H1 (cell line): Measurements from ENCODE around the gene PCTP. TPM values are rescaled to one million over a fixed set of nuclear protein-coding genes. Genes with fewer than 3 reads are reported as not detected.

ENCODE experiments used
- CTCF ChIA-PET: fragments of 300-600 bp; sonication (Branson Sonifier 250); formaldehyde crosslinking; loops from one replicate; lab custom pipeline; 2021; ENCODE audit not compliant: partially characterized antibody; lab: Charles Lee
- POLR2A ChIA-PET: fragments of 300-600 bp; sonication (Branson Sonifier 250); formaldehyde crosslinking; loops from one replicate; lab custom pipeline; 2021; ENCODE audit warnings: inconsistent platforms; ENCODE audit not compliant: partially characterized antibody; lab: Charles Lee
- DNase-seq, 2 experiments: peaks; one replicate each; pipeline versions ENCODE4 v3.0.0 to v3.0.0-alpha.2; 2010 to 2022; ENCODE audit warnings: low spot score in 2 of 2, low read depth in 1 of 2, mixed read lengths in 1 of 2
- FAIRE-seq: peaks from 2 replicates; lab custom pipeline; 2011; peaks lifted over from hg19 to GRCh38; lab: Jason Lieb, UNC
- H2AFZ ChIP-seq: 2 replicates; pipeline ENCODE4 v1.8.1; 2012; ENCODE audit warnings: low read length, inconsistent platforms
- H2AK5ac ChIP-seq: 2 replicates; pipeline ENCODE4 v1.6.1; 2013; ENCODE audit warnings: low read depth, low read length
- H2BK120ac ChIP-seq: replicated peaks from 2 replicates; pipeline ENCODE3; 2013; ENCODE audit warnings: low read depth, low read length, inconsistent platforms
- H2BK12ac ChIP-seq: 2 replicates; pipeline ENCODE4 v1.6.1; 2013; ENCODE audit warnings: low read depth, low read length
- H2BK15ac ChIP-seq: 2 replicates; pipeline ENCODE4 v1.6.1; 2013; ENCODE audit warnings: low read length
- H2BK20ac ChIP-seq: 2 replicates; pipeline ENCODE4 v1.6.1; 2013; ENCODE audit warnings: low read length
- H2BK5ac ChIP-seq: 2 replicates; pipeline ENCODE4 v1.6.1; 2013; ENCODE audit warnings: low read depth, low read length
- H3K14ac ChIP-seq: 2 replicates; pipeline ENCODE4 v1.6.1; 2013; ENCODE audit warnings: inconsistent platforms; ENCODE audit not compliant: insufficient read length
- H3K18ac ChIP-seq: 2 replicates; pipeline ENCODE4 v1.6.1; 2013; ENCODE audit warnings: low read length; ENCODE audit errors: extremely low read depth
- H3K23ac ChIP-seq: 2 replicates; pipeline ENCODE4 v1.6.1; 2013; ENCODE audit warnings: inconsistent platforms; ENCODE audit not compliant: insufficient read length
- H3K23me2 ChIP-seq: 2 replicates; pipeline ENCODE4 v1.6.1; 2013; ENCODE audit warnings: low read depth, low read length
- H3K27ac ChIP-seq: 2 replicates; pipeline ENCODE4 v1.6.1; 2011; ENCODE audit warnings: low read depth, low read length, inconsistent platforms
- H3K27me3 ChIP-seq, 4 experiments: replicated peaks in 1 of 4; 1 replicate in 1 of 4; 2 replicates in 3 of 4; pipeline versions ENCODE4 v1.6.1 to v1.8.1; 2011 to 2013; ENCODE audit warnings: low read length in 3 of 4, mild to moderate bottlenecking in 3 of 4, inconsistent platforms in 2 of 4, mixed read lengths in 2 of 4, moderate library complexity in 1 of 4; ENCODE audit not compliant: control insufficient read depth in 3 of 4, insufficient read depth in 3 of 4; ENCODE audit errors: extremely low read depth in 1 of 4
- H3K36me3 ChIP-seq, 4 experiments: 2 replicates each; pipeline versions ENCODE4 v1.6.1 to v1.8.1; 2011 to 2013; ENCODE audit warnings: mild to moderate bottlenecking in 4 of 4, low read length in 3 of 4, moderate library complexity in 2 of 4, control low read depth in 1 of 4, inconsistent platforms in 1 of 4; ENCODE audit not compliant: insufficient read depth in 4 of 4, control insufficient read depth in 2 of 4
- H3K4ac ChIP-seq: replicated peaks from 2 replicates; pipeline ENCODE3; 2013; ENCODE audit warnings: low read length, low read depth, mixed read lengths, inconsistent platforms; ENCODE audit not compliant: insufficient read length
- H3K4me1 ChIP-seq, 4 experiments: replicated peaks in 1 of 4; 1 replicate in 1 of 4; 2 replicates in 3 of 4; pipeline versions ENCODE4 v1.6.1 to v1.8.1; 2011 to 2013; ENCODE audit warnings: low read length in 3 of 4, inconsistent platforms in 2 of 4, mixed read lengths in 1 of 4; ENCODE audit not compliant: insufficient read depth in 4 of 4, control insufficient read depth in 3 of 4
- H3K4me2 ChIP-seq, 2 experiments: 2 replicates each; pipeline versions ENCODE4 v1.6.1 to v1.8.1; 2011 to 2013; ENCODE audit warnings: low read depth in 2 of 2, low read length in 2 of 2, control low read depth in 1 of 2, inconsistent platforms in 1 of 2, mild to moderate bottlenecking in 1 of 2; ENCODE audit not compliant: insufficient read depth in 1 of 2
- H3K4me3 ChIP-seq, 4 experiments: fragments of 200-600, 300-600 bp in 1 of 4; sonication (generic), shearing (Covaris generic), sonication (Bioruptor Twin) in 1 of 4; 2 replicates each; pipeline versions ENCODE4 v1.5.1 to v1.8.1; 2011 to 2016; ENCODE audit warnings: low read length in 4 of 4, low read depth in 3 of 4, control low read depth in 2 of 4, inconsistent platforms in 2 of 4, mild to moderate bottlenecking in 2 of 4, mixed read lengths in 1 of 4, moderate library complexity in 1 of 4; ENCODE audit not compliant: insufficient read depth in 2 of 4; ENCODE audit errors: extremely low read depth in 1 of 4
- H3K56ac ChIP-seq: replicated peaks from 2 replicates; pipeline ENCODE3; 2013; ENCODE audit warnings: low read depth, mild to moderate bottlenecking, mixed read lengths, low read length, inconsistent platforms; ENCODE audit not compliant: insufficient read length
- H3K79me1 ChIP-seq: 2 replicates; pipeline ENCODE4 v1.6.1; 2013; ENCODE audit warnings: low read depth, low read length, control low read depth
- H3K79me2 ChIP-seq, 2 experiments: 2 replicates each; pipeline versions ENCODE4 v1.6.1 to v1.8.1; 2012 to 2013; ENCODE audit warnings: low read length in 2 of 2, mild to moderate bottlenecking in 2 of 2, inconsistent platforms in 1 of 2; ENCODE audit not compliant: insufficient read depth in 2 of 2, control insufficient read depth in 1 of 2
- H3K9ac ChIP-seq, 4 experiments: replicated peaks in 1 of 4; 1 replicate in 1 of 4; 2 replicates in 3 of 4; pipeline versions ENCODE4 v1.6.1 to v1.8.1; 2011 to 2013; ENCODE audit warnings: low read depth in 3 of 4, low read length in 3 of 4, control low read depth in 2 of 4, mild to moderate bottlenecking in 2 of 4, moderate library complexity in 2 of 4, inconsistent platforms in 1 of 4; ENCODE audit errors: extremely low read depth in 1 of 4
- H3K9me3 ChIP-seq, 2 experiments: 2 replicates each; pipeline versions ENCODE4 v1.6.1 to v1.8.1; 2012 to 2013; ENCODE audit warnings: mild to moderate bottlenecking in 2 of 2, moderate library complexity in 2 of 2, control low read depth in 1 of 2, inconsistent platforms in 1 of 2, low read depth in 1 of 2, low read length in 1 of 2, mixed read lengths in 1 of 2; ENCODE audit not compliant: insufficient read depth in 2 of 2
- H4K20me1 ChIP-seq, 2 experiments: replicated peaks in 1 of 2; 2 replicates each; pipeline versions ENCODE3 to v1.8.1; 2011 to 2013; ENCODE audit warnings: inconsistent platforms in 2 of 2, low read length in 2 of 2, mild to moderate bottlenecking in 1 of 2; ENCODE audit not compliant: insufficient read depth in 2 of 2, control insufficient read depth in 1 of 2
- H4K5ac ChIP-seq: 2 replicates; pipeline ENCODE4 v1.6.1; 2013; ENCODE audit warnings: low read length, low read depth, mixed read lengths, inconsistent platforms; ENCODE audit not compliant: insufficient read length
- H4K8ac ChIP-seq: 2 replicates; pipeline ENCODE4 v1.8.0; 2013; ENCODE audit warnings: mild to moderate bottlenecking, moderate library complexity, low read length, inconsistent platforms; ENCODE audit not compliant: insufficient read depth; ENCODE audit errors: extremely low read depth
- H4K91ac ChIP-seq: replicated peaks from 2 replicates; pipeline ENCODE3; 2013; ENCODE audit warnings: low read length, mixed read lengths, inconsistent platforms; ENCODE audit not compliant: insufficient read length
- BACH1 ChIP-seq: IDR thresholded peaks from 2 replicates; pipeline ENCODE4 v1.6.1; 2012; ENCODE audit warnings: low read length, improper control_type of control experiment
- CTBP2 ChIP-seq: IDR thresholded peaks from 2 replicates; pipeline ENCODE4 v1.7.0; 2011; ENCODE audit warnings: borderline replicate concordance, mild to moderate bottlenecking, moderate library complexity, mixed read lengths, low read length; ENCODE audit not compliant: insufficient read depth, insufficient read length
- HDAC2 ChIP-seq, 2 experiments: fragments of 300-600 bp in 1 of 2; sonication (generic) in 1 of 2; IDR thresholded peaks; 2 replicates each; pipeline ENCODE4 v1.6.1; 2011 to 2012; ENCODE audit warnings: low read depth in 2 of 2, low read length in 2 of 2, mild to moderate bottlenecking in 2 of 2, moderate library complexity in 2 of 2, borderline replicate concordance in 1 of 2, inconsistent platforms in 1 of 2
- HDAC6 ChIP-seq: IDR thresholded peaks from one replicate; pipeline ENCODE4 v1.7.1; 2012; ENCODE audit warnings: low read depth, mild to moderate bottlenecking, inconsistent platforms, low read length, moderate library complexity
- JUN ChIP-seq: IDR thresholded peaks from 2 replicates; pipeline ENCODE4 v1.6.1; 2011; ENCODE audit warnings: low read depth, mild to moderate bottlenecking, improper control_type of control experiment, low read length
- KDM4A ChIP-seq: IDR thresholded peaks from one replicate; pipeline ENCODE4 v1.7.1; 2012; ENCODE audit warnings: low read depth, mild to moderate bottlenecking, moderate library complexity, low read length, inconsistent platforms; ENCODE audit not compliant: severe bottlenecking
- POLR2A ChIP-seq, 2 experiments: IDR thresholded peaks; 1 replicate in 1 of 2; 2 replicates in 1 of 2; pipeline ENCODE4 v1.6.1; 2011; ENCODE audit warnings: low read depth in 2 of 2, low read length in 2 of 2, mild to moderate bottlenecking in 2 of 2; ENCODE audit errors: control extremely low read depth in 1 of 2
- SIN3A ChIP-seq, 2 experiments: IDR thresholded peaks in 1 of 2; conservative IDR thresholded peaks in 1 of 2; 2 replicates each; pipeline ENCODE4 v1.6.1; 2011 to 2012; ENCODE audit warnings: low read length in 2 of 2, improper control_type of control experiment in 1 of 2, low read depth in 1 of 2, mild to moderate bottlenecking in 1 of 2
- WGBS, 2 experiments: shearing (Covaris generic) in 1 of 2; methylation state at CpG; one replicate each; pipeline versions ENCODE4 v1.1.6 to v1.1.7; 2013 to 2015; ENCODE audit warnings: low lambda C conversion rate in 2 of 2, mixed read lengths in 2 of 2, inconsistent platforms in 1 of 2, low coverage in 1 of 2, missing lambda C conversion rate in 1 of 2; ENCODE audit not compliant: insufficient replicate concordance in 2 of 2, insufficient coverage in 1 of 2, insufficient read length in 1 of 2; ENCODE audit errors: extremely low coverage in 1 of 2, missing lambda C conversion rate in 1 of 2; 5-methylcytosine and 5-hydroxymethylcytosine counted together
- polyA plus RNA-seq, 7 experiments: library from polyadenylated mRNA; depleted of rRNA in 3 of 7; stranded (reverse) in 5 of 7; unstranded in 2 of 7; fragments of >200 nt in 5 of 7; fragments of 200-250 nt in 2 of 7; gene quantifications; 1 replicate in 5 of 7; 2 replicates in 1 of 7; 4 replicates in 1 of 7; pipeline versions ENCODE4 v1.2.1 to v1.2.3, GENCODE V29; 2011 to 2013; ENCODE audit warnings: missing spikeins in 2 of 7, mixed read lengths in 2 of 7
- total RNA-seq: library from RNA; stranded (reverse); fragmentation: NEBNext Ultra II Directional; extraction: Animal tissue kit (Norgen Biotek cat#: 25700); gene quantifications from 2 replicates; pipeline ENCODE4 v1.2.1, GENCODE V29; 2021
- TF ChIP-seq, protein P1 (sequence below): IDR thresholded peaks from 2 replicates; pipeline ENCODE4 v1.6.1; 2012; ENCODE audit warnings: inconsistent platforms
- TF ChIP-seq, protein P2 (sequence below): IDR thresholded peaks from 2 replicates; pipeline ENCODE4 v1.6.1; 2011; ENCODE audit warnings: low read depth, mild to moderate bottlenecking, low read length; ENCODE audit not compliant: insufficient read depth

The PCTP gene
- total and polyA plus RNA-seq, 2 of the 8 experiments (the other 6 are each of a cell fraction or from before 2014, with no cell fraction given) = 14.1 to 14.6 TPM

DNA sequence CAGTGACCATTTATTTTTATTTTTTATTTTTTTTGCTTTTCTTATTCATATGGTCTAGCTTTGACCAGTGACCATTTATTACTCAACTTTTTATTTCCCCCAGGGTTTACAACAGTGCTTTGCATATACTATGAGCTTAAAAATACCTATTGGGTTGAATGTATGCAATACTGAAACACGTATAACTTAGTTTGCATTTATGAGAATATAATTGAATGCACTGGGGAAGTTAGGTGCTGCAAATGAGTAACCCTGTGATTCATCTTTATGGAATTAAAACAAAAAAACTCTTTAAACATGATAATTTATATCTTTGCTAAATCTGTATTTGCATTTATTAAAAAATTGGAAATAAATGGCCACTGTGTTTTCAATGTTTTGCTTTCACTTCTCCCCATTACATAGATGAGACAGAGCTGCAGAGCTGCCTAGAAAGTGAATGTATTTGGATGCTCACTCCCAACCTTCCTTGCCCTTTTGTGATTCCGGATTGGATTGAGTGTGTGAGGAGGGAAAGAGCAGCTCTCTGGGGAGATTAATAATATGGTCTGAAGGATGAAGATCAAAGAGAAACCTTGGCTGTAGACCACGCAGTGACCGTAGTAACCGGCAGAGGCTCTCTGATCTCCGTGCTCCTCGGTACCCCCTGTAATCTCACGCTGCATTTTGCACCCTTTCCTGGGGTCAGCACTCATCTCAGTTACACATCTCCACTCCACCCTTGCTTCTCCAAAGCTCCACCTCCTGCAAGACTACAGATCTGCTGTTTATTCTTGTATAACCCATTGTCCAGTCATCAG is 42.5 kb upstream of the PCTP start:
- H2BK12ac ChIP-seq = no peak overlapping the region
- CTCF ChIA-PET = interaction anchor here (0.9 to 2.3 kb wide), 7 partner anchors 9 to 141 kb away, joined by 3 to 24 read pairs (median 5); no protein-coding TSS in a partner anchor
- 95% methylated on average over 8 of the region's 8 CpGs; no CpG with 5 or more reads in 1 of the 2 experiments for WGBS, 2 experiments
- TF ChIP-seq, protein P1, sequence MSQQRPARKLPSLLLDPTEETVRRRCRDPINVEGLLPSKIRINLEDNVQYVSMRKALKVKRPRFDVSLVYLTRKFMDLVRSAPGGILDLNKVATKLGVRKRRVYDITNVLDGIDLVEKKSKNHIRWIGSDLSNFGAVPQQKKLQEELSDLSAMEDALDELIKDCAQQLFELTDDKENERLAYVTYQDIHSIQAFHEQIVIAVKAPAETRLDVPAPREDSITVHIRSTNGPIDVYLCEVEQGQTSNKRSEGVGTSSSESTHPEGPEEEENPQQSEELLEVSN = no peak
- TF ChIP-seq CTBP2 (no peak), HDAC6 (no peak), KDM4A (no peak), BACH1 (no peak), HDAC2 (IDR thresholded peaks at IDR 0.05; ENCODE audit: borderline replicate concordance in 1 of 2, low read depth in 2 of 2, low read length in 2 of 2) (no peak), POLR2A (IDR thresholded peaks at IDR 0.05; ENCODE audit: control extremely low read depth in 1 of 2, low read depth in 2 of 2, low read length in 2 of 2) (no peak), JUN (no peak), SIN3A (conservative IDR thresholded peaks at IDR 0.05 in 1 of 2, IDR thresholded peaks at IDR 0.05 in 1 of 2; ENCODE audit: low read depth in 1 of 2, low read length in 2 of 2) (no peak)
- TF ChIP-seq, protein P2, sequence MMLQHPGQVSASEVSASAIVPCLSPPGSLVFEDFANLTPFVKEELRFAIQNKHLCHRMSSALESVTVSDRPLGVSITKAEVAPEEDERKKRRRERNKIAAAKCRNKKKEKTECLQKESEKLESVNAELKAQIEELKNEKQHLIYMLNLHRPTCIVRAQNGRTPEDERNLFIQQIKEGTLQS = no peak

More for the DNA sequence above, 42.5 kb upstream of the PCTP start:
- Histone ChIP-seq H3K18ac (no peak overlapping the region), H4K8ac (no peak overlapping the region), H2AK5ac (no peak overlapping the region), H3K4me1 (peaks cover 3 to 9% (median 4%) of the 10 kb centered on the region in 4 experiments; a peak in 5 of 7 replicates), H3K79me1 (no peaks in the 10 kb centered on the region), H4K5ac (no peak overlapping the region), H3K4ac (no peak overlapping the region), H3K27me3 (no peaks in the 10 kb centered on the region), H3K14ac (no peak overlapping the region), H2BK5ac (no peak overlapping the region), H3K4me2 (no peak overlapping the region; a peak in 1 of 4 replicates), H3K79me2 (no peaks in the 10 kb centered on the region), H2BK120ac (no peak overlapping the region), H2BK15ac (no peak overlapping the region), H3K23me2 (no peaks in the 10 kb centered on the region), H2BK20ac (no peak overlapping the region), H3K36me3 (no peaks in the 10 kb centered on the region), H3K9me3 (no peaks in the 10 kb centered on the region), H4K20me1 (no peaks in the 10 kb centered on the region), H2AFZ (no peak overlapping the region), H3K23ac (no peak overlapping the region), H3K4me3 (no peak overlapping the region), H3K9ac (no peak overlapping the region), H3K27ac (no peak overlapping the region), H4K91ac (no peak overlapping the region), H3K56ac (no peak overlapping the region)
- POLR2A ChIA-PET = interaction anchor here (1.4 kb wide), 1 partner anchor 18 kb away, joined by 4 read pairs; no protein-coding TSS in a partner anchor
- DNase-seq (no peak), FAIRE-seq (no peak)
